ENCODE results near the gene SAFB2.
A peak's percentile ranks its signal among the peaks of the same experiment; 100 is the strongest.
"Not testable (repeated sequence)": the region's sequence is repeated elsewhere in the genome, so short reads cannot be mapped to it uniquely, and the experiment has no call there.

Gene SAFB2

DNA sequence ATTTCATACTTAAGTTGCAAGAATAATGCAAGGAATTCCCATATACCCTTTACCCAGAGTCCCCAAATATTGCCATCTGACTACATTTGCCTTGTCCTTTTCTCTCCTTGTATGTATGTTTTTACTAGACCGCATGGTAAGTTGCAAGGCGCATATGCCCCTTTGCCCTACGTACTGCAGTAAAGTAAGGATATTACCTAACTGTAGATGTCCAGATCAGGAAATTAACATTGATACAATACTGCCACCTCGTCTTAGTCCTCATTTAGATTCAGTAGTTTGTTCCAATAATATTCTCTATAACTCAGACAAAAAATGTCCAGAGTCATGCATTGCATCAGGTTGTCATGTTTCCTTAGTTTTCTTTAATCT, 9.7 kb upstream of the SAFB2 start:
- DNase-seq, result no peak

DNA sequence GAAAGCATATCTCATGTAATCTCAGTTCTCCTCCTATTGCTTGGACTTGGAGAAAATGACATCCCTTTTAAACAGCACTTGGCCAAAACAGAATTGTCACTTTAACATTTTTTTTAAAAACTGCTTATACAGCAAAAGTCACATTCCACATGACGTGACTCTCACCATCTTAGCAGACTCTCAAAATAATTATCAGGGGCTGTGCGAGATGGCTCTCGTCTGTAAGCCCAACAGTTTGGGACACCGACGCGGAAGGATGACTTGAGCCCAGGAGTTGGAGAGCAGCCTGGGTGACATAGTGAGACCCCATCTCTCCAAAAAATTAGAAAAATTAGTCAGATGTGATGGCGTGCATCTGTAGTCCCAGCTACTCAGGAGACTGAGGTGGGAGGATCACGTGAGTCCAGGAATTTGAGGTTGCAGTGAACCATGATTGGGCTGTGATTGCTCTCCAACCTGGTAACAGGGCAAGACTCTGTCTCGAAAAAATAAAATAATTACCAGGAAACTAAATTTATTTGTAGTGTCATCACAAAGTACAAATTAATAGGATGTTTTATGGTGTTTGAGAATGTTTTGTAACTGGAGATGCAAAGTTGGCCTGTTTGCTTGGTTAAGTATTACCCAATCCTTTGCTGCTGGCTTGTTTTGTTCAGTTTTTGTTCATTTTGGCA, 9.1 kb upstream of the SAFB2 start:
- DNase-seq, result no peak

DNA sequence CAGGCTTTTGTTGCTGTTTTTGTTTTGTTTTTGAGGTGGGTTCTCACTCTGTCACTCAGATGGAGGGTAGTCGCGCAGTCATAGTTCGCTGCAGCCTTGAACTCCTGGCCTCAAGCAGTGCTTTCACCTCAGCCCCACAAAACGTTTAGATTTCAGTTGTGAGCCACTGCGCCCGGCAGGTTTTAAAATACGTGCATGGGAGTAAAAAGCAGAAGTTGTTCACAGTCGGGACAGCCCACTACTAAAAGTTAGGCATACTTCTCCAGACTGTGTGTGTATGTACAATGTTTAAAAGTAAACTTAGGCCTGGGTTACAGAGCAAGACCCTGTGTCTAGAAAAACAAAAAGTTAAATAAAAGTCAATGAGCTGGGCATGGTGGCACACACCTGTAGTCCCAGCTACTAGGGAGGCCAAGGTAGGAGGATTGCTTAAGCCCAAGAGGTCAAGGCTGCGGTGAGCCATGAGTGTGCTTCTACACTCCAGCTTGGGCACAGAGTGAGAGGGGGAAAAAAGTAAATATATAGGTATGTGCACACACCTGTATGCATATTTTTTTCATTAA, 6.4 kb upstream of the SAFB2 start:
- DNase-seq, result no peak

DNA sequence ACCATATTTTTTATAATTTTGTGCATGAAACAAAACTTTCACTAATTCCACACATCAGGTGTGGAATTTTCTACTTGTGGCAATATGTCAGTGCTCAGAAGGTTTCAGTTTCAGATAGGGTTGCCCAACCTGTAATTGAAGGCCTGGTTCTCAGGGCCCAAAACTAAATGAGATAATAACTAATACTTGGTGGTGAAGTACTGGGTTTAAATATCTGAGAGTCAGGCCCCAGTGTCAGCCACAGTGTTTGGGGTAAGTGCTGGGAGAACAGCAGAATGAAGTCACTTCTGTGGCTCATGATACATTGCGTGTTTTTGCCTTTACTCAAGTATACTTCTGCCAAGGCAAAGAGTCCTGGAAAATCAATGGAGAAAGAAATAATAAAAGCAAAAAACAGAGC, 5.9 kb upstream of the SAFB2 start:
- no peak for DNase-seq

DNA sequence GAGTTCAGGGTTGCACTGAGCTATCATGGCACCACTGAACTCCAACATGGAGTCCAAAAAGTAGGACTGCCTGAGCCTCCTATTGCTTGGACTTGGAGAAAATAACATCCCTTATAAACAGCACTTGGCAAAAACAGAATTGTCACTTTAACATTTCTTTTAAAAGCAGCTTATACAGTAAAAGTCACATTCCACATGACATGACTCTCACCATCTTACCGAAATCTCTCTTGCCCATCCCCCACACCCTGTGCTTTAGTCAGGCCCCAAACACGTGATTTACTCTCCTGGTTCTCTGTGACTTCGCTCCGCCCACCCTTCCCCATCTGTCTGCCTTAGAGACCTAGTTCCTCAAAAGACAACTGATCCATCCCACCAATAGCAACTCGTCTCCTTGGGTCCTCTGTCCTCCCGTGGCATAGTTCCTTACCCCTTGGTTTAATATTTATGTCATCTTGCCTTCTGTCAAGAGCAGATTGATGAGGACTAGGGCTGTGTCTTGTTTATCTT, 4.9 kb upstream of the SAFB2 start:
- peak; percentile 67 for DNase-seq

DNA sequence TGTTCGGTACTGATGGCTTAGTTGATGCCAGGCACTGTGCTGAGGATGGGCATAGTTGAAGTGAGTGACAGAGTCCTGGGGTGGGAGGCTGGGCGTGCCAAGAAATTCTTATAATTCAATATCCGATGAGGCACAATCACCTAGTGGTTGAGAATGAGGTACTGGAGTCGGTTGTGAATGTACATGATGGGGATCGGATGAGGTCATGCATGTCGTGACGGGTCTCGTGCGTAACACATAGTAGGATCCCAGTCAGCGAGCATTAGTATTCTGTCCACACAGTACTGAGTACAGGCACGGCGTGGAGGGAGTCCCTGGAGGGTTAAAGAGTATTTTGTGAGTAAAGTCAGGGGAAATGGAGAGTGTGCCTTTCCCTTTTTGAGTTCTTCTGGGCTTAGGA, 3.1 kb upstream of the SAFB2 start:
- DNase-seq, result no peak

DNA sequence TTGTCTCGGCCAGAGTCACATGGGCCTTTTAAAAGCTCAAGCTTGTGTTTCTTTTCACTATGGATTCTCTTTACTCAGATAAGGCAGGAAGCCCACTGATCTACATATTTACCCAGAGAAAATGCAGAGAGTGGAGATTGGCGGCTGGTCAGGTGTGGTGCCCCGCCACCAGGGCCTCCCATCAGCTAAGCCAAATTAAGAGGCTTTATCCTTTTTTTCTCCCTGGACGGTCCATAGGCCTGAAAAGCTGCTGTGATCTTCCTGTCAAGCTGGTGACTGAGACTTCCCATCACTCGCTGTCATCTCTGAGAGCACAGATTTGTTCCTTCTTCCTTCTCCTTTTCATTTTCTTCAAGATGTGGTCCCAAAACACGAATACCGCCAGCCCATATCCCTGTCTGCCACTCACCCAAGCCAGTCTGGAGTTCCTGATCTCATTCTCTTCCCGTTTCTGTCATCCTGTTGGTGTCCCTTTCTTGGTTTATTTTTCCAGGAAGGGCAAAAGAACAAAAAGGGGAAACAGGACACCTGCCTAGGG, 2.2 kb upstream of the SAFB2 start:
- no peak for DNase-seq

DNA sequence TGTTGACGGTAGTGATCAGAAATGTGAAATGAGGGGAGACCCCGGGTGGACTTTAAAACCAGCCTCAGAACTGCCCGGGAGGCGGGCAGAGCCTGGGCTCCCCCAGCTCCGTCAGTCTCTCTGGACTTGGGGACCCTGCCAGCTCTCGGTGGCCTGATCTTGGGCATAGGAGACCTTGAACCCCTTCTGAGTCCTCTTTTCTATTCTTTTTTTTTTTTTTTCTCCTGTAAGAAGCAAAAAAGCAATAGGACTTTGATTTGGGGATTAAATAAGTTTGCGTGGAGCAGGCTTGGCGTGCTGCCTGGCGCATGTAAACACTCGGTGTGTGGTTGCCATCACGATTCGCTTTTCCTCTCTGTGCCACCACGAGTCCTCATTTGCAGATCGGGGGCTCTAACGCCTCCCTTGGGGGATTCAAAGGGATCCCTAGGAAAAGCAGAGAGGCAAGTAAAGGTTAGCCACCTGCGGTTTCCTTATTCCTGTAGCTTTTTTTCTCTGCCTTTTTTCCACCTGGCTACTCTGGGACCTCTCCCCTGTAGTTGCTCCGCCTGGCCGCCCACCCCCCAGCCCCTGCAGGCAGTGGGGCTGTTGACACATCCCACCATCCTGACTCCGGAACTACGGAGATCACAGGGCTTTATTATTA, 1.6 kb upstream of the SAFB2 start:
- DNase-seq, result peak; percentile 37

DNA sequence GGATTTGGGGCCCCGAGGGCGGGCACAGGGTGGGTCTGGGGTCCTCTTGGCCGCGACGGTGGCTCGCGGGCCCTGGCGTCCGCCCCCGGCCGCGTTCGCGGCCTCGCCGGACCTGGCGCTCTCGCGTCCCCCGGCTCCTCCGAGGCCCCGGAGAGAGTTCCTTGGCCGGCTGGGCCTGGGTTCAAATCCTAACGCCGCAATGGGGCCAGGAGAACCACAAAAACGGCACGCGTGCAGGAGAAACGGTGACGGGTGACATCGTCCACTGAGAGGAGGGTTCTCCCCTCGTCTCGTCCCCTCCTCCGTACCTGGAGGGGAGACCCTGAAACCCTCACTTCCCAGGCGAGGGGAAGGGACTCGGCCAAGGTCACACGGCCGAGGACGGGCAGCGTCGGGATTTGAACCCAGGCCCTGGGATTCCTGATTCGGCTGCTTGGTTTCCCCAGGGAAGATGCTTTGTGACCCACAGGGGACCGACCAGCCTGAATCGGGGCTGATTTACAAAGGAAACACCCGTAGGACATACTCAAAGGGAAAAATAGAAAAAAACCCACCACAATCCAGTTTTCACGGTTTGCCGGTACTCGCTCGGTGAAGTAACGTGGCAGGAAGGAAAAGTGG, 931 bp upstream of the SAFB2 start:
- peak; percentile 42 for DNase-seq

DNA sequence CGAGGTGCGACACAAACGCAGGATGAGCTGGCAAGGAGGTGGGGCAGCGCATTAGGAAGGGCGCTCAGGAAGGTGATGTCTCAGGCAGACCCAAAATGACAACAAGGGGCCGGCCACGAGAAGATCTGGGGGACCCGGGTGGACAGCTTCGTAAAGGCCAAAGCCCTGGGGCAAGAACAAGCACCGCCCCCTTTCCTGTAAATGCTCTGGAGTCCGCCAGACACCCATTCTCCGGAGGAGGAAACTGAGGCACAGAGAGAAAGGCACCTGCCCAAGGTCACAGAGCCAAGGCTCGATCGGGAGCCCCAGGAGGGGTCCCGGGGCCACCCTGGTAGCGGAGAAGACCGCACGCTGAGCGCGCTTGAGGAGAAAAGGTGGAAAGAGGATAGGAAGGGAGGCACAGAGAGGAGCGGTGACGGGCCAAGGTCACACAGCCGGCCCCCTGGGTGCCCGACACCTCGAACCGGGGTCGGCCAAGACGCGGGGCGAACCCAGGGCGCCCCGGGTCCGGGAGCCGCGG, 571 bp downstream of the SAFB2 start:
- DNase-seq, result peak; percentile 47

DNA sequence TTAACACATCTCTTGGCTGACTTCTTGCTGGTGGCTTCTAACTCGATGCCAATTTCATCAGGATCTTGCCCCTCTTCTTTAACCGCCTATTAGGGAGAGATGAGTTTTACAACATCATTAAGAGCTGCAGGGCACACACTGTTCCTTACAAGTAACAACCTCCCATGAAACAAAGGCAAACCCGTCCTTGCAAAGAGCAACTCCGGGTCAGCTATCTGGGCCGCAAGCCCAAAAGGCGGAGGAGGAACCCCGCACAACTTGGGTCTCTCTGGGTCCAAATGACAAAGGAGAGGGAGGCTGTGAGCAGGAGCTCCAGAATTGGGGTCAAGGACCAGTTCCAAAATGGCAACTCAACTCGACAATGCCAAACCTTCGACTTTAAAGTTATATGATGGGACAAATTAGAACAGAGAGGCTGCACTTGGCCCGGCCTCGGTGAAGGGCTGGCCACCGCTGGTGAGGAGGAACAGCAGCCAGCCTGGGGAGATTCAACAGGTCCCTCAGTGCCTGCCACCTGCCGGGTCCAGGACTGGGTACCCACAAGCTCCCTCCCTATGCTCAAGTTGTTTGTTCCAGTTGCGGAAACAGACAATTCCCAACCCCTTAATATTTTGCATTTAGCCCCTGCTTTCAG, 1.1 kb downstream of the SAFB2 start:
- DNase-seq, result no peak

DNA sequence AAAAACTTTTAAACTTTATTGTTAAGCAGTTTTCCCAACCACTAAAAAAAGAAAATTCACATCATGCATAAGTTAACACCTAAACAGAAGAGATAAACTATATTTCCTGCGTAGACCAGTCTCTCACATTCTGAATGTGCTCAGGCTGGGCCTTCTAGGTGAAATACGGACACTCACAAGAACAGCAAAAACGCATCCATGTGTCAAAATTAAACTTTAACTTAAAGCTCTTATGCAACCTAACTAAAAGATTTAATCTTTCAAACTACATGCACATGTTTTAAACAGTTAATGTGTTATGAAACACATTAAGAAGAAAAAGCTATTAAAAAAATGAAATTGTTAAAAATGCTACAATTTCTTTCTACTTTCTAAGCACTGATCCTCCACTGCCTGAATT, 2.6 kb downstream of the SAFB2 start:
- no peak for DNase-seq

DNA sequence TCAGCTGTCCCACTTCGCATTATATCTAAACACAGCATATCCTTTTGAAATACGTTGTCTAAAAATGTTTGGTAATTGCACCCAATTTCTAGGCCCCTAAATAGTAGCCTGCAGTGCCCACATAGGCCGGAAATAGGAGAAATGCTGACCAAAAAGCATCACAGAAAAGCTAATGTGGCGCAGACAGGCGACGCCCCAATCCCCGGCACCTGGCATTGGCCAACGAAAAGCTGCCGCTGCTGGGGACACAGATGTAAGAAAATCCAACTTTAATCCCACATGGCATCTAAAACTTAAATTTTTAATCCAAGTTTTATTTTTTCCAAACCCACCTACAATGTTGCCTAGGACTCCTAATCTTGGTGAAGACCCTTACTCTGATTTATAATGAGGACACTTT, 4.0 kb downstream of the SAFB2 start:
- no peak for DNase-seq

DNA sequence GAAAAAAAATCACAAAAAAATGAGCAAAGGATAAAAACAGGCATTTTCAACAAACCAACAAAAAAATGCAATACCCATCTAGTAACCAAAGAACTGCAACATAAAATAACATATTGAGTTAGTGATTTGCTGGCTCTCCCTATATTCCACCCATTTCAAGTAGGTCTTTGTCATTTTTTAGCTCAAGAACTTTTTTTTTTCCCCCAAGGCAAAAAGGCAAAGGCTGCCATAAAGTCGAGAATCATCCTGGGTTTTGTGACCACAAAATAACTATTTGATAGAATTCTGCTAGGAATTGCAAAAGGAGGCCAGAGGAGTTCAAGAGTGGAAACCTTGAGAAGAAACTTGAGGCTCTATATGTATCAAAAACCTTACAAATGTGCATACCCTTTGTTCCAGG, 5.5 kb downstream of the SAFB2 start:
- no peak for DNase-seq

DNA sequence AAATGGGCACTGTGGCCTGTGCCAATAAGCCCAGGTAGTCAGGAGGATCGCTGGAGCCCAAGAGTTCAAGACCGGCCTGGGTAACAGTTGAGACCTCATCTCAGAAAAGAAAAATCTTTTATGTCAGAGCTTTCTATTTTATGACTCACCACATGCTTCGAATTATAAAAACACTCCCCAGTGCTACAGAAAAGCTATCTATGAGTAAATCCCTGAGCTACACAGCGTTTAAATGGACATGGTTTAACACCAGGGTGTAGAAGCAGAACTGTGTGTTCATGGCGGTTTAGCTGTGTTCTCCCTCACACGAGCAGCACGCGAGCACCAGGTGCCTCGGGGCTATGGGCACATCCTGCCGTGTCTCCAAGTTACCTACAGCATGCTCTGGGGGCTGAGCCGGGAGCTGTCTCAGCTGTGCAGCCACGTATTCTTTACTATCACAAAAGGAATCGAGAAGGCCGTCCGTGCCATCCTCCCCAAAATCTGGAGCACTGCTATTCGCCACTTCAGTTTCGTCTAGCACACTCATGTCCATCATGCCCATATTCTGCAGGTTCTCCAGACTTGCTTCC, 6.7 kb downstream of the SAFB2 start:
- DNase-seq, result no peak

DNA sequence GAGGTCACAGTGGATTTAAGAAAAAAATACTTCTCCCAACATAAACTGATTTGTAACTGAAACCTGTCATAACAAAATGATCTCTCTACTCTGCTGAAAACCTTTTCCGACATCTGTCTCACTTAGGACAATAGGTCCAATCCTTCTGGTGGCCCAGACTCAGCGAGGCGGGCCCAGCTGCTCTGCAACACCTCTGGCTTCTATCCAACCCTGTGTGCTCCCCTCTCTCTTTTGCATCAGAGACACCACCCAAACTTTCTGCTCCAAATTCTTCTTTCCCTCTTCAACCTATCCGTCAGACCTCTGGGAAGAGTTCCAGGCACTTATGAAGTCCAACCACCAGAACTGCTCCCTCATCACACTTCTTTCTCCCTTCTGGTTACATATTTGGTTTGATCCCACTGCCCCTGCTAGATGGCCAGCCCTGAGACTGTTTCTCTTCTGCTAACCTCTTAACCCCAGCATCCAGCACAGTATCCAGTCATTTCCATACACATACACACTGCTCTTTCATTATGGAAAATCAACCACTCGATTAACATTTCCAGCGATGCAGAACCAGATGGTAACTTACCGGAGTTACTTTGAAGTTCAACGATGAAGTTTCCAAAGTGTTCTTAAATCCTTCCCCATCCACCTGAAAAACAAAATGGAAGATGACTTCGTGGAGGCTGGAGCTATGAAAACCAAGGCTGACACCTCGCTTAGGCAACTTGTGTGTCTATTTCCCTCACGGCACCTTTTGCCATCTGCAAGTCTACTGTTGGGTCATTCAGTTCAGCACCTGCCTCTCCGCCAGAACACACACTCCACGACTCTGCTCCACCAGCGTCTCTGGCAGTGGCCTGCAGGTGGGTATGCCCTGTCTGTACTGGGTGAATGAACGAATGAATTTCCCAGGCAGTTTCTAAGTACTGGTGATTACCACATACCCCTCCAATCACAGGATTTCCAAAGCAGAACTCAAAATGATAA, 9.4 kb downstream of the SAFB2 start:
- no peak for DNase-seq

DNA sequence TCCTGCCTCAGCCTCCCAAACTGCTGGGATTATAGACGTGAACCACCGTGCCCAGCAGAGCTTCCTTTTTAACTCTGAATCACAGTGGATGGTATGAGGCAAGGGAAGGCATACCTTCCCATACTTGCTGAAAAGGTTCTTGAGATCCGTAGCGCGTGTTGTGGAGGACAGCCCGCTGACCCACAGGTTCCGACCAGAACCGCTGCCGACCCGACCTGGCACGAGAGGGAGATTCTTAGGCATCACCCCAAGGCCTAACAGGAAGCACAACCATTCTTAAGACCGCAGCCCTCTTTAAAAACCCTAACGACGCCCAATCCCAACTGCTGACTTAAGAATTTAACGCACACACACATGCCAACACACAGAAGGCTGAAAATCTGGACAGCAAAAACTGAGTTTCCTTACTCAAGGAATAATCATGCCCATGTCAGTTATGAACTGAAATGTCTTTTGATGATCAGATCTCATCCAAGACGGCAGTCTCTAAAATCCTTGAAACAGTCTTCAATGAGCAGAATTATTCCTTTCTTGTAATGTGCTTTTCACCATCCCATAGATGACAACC, 12.6 kb downstream of the SAFB2 start:
- no peak for DNase-seq

DNA sequence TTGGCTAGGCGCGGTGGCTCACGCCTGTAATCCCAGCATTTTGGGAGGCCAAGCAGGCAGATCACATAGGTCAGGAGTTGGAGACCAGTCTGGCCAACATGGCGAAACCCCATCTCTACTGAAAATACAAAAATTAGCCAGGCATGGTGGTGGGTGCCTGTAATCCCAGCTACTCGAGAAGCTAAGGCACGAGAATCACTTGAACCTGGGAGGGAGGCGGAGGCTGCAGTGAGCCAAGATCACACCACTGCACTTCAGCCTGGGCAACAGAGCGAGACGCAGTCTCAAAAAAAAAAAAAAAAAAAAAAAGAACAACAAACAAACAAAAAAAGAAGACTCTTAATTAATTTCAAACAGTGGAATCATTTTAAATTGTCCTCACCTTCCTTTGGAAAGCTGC, 13.8 kb downstream of the SAFB2 start:
- DNase-seq, result not testable (repeated sequence)

DNA sequence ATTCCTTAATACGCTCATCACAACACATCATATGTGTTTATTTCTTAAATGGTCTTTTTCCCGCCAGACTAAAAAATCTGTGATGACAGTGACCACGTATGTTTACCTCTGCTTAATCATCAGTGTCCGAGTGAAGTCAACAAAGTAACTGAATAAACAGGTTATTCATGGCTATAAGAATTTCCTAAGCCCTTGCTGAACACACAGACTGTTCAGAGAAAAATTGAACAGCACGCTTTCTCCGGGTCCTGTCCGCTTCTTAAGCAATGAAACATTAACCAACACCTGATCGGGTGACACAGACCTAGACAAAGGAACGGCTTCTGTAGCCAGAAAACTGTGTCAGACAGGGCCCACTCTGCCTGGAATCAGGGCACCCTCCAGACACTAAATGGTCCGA, 14.3 kb downstream of the SAFB2 start:
- DNase-seq, result no peak

DNA sequence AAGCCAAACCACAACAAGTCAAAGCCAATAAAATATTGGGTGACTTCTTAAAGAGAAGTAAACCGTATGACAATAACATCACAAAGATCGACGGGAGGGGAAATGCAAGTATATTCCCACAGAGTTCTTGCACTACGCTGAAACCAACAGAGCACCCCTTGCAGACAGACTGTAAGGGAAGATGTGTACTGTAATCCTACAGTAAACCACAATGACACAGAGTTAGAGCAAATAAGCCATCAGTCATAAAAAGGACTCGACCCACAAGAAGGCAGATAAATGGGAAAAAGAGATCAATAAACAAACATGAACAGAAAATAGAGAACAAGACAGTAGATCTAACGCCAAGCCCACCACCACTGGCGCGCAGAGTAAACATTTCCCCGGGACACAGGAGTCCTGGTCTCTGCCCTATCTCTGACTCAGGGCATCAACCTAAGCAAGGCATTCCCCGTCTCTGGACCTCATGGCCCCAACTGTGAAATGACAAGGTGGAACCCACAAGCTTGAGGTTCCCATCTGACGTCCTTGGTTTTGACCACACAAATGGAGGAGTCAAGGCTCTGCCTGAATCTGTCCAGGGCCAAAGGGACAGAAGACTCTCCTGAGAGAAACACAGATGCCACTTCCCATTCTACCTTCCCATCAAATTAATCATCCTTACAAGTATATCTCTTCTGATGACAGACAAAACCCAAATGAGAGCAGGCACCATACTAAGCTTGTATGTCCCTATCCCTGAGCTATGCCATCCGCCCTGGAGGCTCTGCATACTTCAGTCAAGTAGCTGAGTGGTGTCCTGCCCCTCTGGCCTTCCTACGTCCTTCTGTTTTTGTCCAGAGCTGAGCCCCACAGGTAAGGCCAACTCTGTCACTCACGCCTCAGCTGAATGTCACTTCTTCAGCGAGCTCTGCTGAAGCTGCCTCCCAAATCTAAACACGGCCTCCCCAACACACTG, 15.0 kb downstream of the SAFB2 start:
- no peak for DNase-seq
